IPS DF 19.7 (cell line): Measurements from ENCODE around the gene RMND1.
A peak's percentile ranks its signal among the peaks of the same experiment; 100 is the strongest.
"Not testable (repeated sequence)": the region's sequence is repeated elsewhere in the genome, so short reads cannot be mapped to it uniquely, and the experiment has no call there.

Experiments used
- DNase-seq: peaks from one replicate; pipeline ENCODE4 v3.0.0-alpha.2; 2013; ENCODE audit warnings: low read depth, low spot score

RMND1 gene

DNA sequence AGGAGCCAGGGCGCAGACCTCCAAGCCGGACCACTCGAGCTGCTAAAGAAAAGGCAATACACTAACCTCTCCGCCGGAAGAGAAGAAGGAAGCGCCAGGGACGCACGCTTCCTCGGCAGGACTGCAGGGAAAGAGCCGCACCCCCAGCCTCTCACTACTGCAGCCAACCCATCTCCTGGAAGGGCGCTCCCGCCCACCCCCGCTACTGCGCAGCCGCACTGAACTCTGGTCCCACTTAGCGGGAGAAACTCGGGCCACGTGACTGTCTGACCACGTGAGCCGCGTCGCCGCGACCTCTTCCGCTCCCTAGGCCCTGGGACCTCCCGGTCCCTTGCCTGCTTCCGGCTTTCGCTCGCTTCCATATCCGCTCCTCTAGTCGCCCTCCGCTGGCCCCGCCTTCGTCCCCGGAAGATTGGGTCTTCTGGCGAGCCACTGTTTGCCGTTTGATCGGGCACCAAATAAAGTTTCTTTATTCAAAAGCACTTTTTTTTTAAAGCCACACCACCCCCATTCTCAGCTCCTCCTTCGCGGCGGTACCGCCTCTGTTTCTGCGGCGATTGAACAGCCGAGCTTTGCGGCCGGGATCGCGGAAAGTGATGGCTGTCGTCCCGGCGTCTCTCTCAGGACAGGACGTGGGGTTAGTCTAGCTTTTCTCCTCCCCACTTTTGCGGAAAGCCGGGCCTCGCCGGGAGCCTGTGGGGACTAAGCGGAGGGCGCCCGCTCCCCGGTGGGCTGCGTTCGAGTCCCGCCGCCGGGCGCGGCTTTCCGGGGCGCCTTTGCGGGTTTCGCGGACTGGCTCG is at the start of gene RMND1:
RMND1 (minus strand) TSS at position 177 of the 800 bp plus-strand sequence. CDS start 6,315 bp downstream, outside the sequence.
- DNase-seq: peak; percentile 97

DNA sequence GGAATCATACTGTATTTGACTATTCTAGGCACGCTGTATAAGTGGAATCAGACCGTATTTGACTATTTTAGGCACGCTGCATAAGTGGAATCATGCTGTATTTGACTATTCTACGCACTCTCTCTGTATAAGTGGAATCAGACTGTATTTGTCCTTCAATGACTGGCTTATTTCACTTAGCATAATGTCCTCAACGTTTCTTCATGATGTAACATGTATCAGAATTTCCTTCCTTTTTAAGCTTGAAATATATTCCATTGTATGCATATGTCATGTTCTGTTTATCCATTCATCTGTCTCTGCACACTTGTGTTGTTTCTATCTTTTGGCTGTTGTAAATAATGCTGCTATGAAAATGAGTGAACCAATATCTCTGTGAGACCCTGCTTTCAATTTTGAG is 47.6 kb upstream of the RMND1 start:
- no peak for DNase-seq

DNA sequence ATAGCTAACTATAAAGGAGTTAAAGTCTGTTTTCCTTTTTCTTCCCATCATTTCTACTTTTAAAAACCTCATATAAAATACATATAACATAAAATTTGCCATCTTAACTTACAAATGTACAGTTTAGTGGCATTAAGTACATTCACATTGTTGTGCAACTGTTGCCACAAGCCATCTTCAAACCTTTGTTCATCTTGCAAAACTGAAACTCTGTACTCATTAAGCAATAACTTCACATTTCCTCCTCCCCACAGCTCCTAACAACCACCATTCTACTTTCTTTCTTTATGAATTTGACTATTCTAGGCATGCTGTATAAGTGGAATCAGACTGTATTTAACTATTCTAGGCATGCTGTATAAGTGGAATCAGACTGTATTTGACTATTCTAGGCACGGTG is 46.4 kb upstream of the RMND1 start:
- DNase-seq: no peak

DNA sequence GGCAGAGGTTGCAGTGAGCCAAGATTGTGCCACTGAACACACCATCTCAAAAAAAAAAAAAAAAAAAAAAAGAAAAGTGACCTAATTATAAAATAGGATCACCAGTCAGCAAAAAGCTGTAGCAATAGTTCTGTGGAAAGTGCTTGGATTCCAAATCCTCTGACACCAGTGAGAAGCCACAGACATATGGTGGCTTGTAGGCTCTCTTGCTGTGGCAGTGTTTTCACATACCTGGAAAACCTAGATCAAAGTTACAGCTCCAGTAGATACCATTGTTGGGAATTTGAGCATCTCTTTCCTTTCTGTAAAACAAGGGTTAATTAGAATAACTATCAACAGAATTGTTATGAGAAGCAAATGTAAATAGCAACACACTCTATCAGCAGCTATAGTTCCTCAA is 46.0 kb upstream of the RMND1 start:
- DNase-seq: no peak

- no peak for DNase-seq
These were observed 43.5 kb upstream of the RMND1 start for GRCh38 chr6:151495380-151495779.

DNA sequence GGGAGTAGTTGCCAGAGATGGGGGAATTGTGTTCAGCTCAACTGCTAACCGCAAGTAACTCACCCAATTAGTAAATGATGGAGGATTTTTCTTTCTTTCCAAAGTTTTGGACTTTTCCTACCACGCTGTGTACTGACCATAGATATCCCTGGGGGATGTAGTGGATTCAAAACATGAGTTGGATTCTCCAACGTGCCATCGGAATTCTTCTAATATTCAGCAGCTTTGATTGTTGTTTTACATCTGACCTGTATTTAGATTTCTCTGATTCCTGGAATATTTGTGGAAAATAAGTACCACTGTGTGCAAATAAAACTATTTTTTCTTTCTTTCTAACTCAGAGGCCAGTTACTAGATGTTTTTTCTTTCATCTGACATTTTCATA is 43.0 kb upstream of the RMND1 start:
- no peak for DNase-seq

- no peak for DNase-seq
These were observed 42.5 kb upstream of the RMND1 start for GRCh38 chr6:151494235-151494935.

GRCh38 chr6:151493804-151494234 is 41.9 kb upstream of the RMND1 start, which contains the start of gene CCDC170:
TSS of gene CCDC170 (plus strand) at chr6:151494017. CDS start at chr6:151494129, 112 bp downstream.
- no peak for DNase-seq

DNA sequence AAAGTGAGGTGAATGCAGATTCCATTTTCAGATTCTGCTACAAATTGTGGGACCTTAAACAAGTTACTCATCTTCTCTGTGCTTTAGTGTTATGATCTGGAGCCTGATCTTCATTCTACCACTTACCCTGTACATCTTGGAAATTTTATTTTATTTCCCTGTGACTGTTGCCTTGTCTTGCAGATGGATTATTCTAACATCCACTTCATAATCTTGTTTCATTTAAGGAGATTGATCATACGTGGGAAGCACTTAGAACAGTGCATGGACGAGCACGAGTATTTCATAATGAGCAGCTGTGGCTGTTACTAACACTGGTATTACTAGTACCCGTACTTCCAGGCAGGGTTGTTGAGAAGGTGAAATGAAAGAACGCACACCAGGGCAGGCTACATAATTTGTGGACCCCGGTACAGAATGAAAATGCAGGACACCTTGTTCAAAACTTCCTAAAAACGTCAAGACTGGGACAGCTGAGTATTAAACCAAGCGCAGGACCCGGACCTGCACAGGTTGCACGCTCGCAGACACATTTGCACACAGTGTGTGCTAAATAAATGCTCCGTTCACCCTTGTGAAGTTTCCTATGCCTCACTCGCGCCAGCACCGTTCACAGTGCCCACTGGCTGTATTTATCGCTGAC is 41.4 kb upstream of the RMND1 start:
- DNase-seq: no peak

DNA sequence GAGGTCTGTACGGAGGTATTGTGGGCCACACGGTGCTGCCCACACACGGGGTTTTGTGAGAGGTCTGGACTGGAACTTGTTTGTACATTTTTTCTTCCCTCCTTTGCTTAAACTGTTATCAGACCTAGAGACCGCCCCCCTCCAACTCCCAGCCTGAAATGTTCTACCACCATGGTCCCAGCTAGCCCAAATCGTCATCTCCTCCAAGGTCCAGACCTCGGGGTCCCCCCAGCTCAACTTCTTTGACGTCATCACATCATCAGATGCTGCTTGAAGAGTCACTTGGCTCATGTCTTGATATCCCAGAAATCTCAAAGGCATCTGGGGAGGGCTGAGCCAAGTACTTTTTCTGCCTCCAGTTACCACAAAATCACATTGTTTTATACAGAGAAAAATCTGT is 39.1 kb upstream of the RMND1 start:
- no peak for DNase-seq

DNA sequence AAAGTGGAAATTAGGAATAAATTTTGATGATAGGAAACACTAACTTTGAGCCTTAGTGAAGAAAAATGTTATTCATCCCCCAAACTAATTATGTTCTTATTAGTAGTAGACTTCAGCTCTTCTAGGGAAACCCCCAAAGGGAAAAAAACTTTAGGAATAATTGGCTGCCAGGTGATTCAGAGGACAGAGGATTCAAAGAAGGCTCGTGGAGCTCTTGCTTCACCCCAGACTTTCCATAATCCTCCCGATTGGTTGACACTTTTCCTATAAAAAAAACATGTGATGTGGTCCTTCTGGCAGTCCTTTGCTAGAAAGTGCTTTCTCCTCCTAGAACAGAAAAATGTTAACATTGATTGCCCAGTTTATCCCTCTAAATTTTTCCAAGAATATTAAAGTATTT is 36.3 kb upstream of the RMND1 start:
- no peak for DNase-seq

- no peak for DNase-seq
These were observed 32.1 kb upstream of the RMND1 start for GRCh38 chr6:151483994-151484393.

DNA sequence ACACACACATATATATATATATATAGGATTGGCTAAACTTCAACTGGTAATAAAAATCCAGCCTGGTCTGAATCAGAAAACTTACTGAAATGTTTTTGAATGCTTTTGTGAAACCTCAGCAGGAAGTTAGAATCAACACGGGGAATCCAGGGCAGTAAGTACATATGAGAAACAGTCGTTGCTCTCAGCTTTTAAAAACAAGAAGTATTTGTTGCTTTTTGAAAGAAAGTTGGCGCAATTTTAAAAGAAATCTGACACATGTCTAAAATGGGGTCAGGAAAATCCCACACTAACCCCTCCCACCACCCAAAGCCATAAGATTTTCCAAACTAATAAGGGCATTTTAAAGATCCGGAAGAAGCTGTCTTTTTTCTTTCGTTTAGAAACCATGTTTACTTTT is 30.4 kb upstream of the RMND1 start:
- DNase-seq: no peak

- no peak for DNase-seq
These were observed 29.9 kb upstream of the RMND1 start for GRCh38 chr6:151481786-151482185.

GRCh38 chr6:151478670-151479069 is 26.7 kb upstream of the RMND1 start:
- no peak for DNase-seq

DNA sequence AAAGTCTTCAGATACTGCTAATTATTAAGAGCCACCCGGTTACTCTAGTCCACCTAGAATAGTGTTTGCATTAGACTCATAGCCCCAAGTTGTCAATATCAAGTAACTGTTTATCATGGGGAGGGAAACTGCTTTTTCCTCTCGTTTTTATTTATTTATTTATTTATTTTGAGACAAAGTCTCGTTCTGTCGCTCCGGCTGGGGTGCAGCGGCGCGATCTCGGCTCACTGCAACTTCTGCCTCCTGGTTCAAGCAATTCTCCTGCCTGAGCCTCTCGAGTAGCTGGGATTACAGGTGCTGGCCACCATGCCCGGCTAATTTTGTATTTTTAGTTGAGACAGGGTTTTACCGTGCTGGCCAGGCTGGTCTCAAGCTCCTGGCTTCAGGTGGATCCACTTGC is 25.8 kb upstream of the RMND1 start:
- DNase-seq: no peak

GRCh38 chr6:151475653-151476523 is 24.0 kb upstream of the RMND1 start:
- no peak for DNase-seq

- DNase-seq: no peak
These were observed 12.8 kb upstream of the RMND1 start for GRCh38 chr6:151464702-151465101.

- no peak for DNase-seq
These were observed 9.7 kb upstream of the RMND1 start for GRCh38 chr6:151461673-151462072.

DNA sequence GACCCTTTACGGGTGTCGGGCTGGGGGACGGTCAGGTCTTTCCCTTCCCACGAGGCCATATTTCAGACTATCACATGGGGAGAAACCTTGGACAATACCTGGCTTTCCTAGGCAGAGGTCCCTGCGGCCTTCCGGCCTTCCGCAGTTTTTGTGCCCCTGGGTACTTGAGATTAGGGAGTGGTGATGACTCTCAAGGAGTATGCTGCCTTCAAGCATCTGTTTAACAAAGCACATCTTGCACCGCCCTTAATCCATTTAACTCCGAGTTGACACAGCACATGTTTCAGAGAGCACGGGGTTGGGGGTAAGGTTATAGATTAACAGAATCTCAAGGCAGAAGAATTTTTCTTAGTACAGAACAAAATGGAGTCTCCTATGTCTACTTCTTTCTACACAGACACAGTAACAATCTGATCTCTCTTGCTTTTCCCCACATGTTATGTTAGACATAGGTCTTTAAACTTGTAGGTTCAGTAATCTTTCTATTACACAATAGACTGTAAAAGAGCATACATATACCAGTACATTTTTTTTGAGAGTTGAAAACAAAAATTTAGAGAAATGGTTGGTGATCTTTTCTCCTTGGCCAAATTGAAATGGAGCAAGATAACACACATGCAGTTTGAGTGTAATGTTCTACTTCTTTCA is 3.9 kb upstream of the RMND1 start:
- DNase-seq: not testable (repeated sequence)
